Measurements from ENCODE around the gene EXPH5.

DNA sequence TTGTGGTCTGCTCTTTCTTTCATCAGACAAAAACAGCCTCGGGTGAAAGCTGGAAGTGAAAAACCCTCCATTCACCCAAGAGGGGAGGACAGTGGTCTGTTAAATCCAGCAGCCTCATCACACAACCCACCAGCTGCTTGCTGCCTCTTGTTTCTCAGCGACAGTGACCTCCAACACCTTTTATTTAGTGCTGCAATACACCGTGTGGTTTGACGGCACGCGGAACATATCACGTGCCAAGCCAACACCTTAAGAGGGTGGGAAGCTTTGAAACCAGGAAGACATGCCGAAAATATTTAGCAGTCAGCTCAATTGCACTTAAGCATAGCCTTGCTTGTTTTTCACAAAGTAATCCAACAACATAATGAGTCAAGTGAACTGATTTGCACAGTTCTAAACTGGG, 55.5 kb downstream of the EXPH5 start:
- TF ChIP-seq, protein P1, sequence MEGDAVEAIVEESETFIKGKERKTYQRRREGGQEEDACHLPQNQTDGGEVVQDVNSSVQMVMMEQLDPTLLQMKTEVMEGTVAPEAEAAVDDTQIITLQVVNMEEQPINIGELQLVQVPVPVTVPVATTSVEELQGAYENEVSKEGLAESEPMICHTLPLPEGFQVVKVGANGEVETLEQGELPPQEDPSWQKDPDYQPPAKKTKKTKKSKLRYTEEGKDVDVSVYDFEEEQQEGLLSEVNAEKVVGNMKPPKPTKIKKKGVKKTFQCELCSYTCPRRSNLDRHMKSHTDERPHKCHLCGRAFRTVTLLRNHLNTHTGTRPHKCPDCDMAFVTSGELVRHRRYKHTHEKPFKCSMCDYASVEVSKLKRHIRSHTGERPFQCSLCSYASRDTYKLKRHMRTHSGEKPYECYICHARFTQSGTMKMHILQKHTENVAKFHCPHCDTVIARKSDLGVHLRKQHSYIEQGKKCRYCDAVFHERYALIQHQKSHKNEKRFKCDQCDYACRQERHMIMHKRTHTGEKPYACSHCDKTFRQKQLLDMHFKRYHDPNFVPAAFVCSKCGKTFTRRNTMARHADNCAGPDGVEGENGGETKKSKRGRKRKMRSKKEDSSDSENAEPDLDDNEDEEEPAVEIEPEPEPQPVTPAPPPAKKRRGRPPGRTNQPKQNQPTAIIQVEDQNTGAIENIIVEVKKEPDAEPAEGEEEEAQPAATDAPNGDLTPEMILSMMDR (IDR thresholded peaks at IDR 0.05; ENCODE audit: borderline replicate concordance, extremely low read depth, low read length, poor library complexity, severe bottlenecking) = no peak
- no peak for TF ChIP-seq EZH2 (IDR thresholded peaks at IDR 0.05; ENCODE audit: borderline replicate concordance, low read depth, low read length, severe bottlenecking)
